ENCODE results near the gene SYT1.

DNA sequence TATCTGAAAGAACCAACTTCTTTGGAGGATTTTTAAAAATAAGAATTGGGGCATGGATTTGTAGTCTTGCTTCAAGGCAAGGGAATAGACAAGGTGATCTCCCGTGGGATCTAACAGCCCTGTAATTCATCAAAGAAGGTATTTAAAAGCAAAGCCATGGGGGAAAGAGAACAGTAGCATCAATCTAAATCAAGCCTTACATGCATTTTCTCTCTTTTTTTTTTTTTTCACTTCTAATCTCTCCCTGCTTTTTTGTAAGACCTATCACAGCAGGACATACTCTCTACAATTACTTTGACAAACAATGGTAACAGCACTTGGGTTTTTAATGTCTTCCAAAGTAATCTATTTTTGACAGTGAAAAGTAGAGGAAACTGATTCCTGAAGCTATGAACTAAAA is 458.3 kb downstream of the SYT1 start:
- TF ChIP-seq, protein P1, sequence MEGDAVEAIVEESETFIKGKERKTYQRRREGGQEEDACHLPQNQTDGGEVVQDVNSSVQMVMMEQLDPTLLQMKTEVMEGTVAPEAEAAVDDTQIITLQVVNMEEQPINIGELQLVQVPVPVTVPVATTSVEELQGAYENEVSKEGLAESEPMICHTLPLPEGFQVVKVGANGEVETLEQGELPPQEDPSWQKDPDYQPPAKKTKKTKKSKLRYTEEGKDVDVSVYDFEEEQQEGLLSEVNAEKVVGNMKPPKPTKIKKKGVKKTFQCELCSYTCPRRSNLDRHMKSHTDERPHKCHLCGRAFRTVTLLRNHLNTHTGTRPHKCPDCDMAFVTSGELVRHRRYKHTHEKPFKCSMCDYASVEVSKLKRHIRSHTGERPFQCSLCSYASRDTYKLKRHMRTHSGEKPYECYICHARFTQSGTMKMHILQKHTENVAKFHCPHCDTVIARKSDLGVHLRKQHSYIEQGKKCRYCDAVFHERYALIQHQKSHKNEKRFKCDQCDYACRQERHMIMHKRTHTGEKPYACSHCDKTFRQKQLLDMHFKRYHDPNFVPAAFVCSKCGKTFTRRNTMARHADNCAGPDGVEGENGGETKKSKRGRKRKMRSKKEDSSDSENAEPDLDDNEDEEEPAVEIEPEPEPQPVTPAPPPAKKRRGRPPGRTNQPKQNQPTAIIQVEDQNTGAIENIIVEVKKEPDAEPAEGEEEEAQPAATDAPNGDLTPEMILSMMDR (IDR thresholded peaks at IDR 0.05): no peak
- no peak for TF ChIP-seq POLR2A (IDR thresholded peaks at IDR 0.05)
